NOMO-1 treated with DMSO at 0.1 percent for 48 hours (cell line): Measurements from ENCODE around the gene LSAMP.

Source experiments
- DNase-seq: peaks from one replicate; lab custom pipeline; 2025; ENCODE audit not compliant: unreplicated experiment; lab: John Stamatoyannopoulos, UW

LSAMP gene

GRCh38 chr3:115913069-115913686 is 532.1 kb downstream of the LSAMP start:
- DNase-seq = no peak

GRCh38 chr3:115912372-115912771 is 532.9 kb downstream of the LSAMP start:
- no peak for DNase-seq

- DNase-seq = no peak
Observed at GRCh38 chr3:115905871-115906270, 539.4 kb downstream of the LSAMP start.

GRCh38 chr3:115903843-115904242 is 541.4 kb downstream of the LSAMP start:
- no peak for DNase-seq

GRCh38 chr3:115901008-115901407 is 544.3 kb downstream of the LSAMP start:
- no peak for DNase-seq

GRCh38 chr3:115899535-115899934 is 545.8 kb downstream of the LSAMP start:
- no peak for DNase-seq

- no peak for DNase-seq
Observed at GRCh38 chr3:115898656-115899410, 546.5 kb downstream of the LSAMP start.

GRCh38 chr3:115891006-115891636 is 554.2 kb downstream of the LSAMP start:
- DNase-seq = no peak

- no peak for DNase-seq
Observed at GRCh38 chr3:115890579-115890978, 554.7 kb downstream of the LSAMP start.

- DNase-seq = no peak
Observed at GRCh38 chr3:115885621-115886020, 559.7 kb downstream of the LSAMP start.

- DNase-seq = no peak
Observed at GRCh38 chr3:115877615-115877899, 567.7 kb downstream of the LSAMP start.

- no peak for DNase-seq
Observed at GRCh38 chr3:115876876-115877614, 568.2 kb downstream of the LSAMP start.

GRCh38 chr3:115875460-115875859 is 569.8 kb downstream of the LSAMP start:
- no peak for DNase-seq

GRCh38 chr3:115871735-115872134 is 573.6 kb downstream of the LSAMP start:
- no peak for DNase-seq

- no peak for DNase-seq
Observed at GRCh38 chr3:115864911-115865310, 580.4 kb downstream of the LSAMP start.

- DNase-seq = no peak
Observed at GRCh38 chr3:115862849-115863248, 582.4 kb downstream of the LSAMP start.

GRCh38 chr3:115862099-115862498 is 583.2 kb downstream of the LSAMP start:
- no peak for DNase-seq

GRCh38 chr3:115861166-115861733 is 584.0 kb downstream of the LSAMP start:
- no peak for DNase-seq

- no peak for DNase-seq
Observed at GRCh38 chr3:115860766-115861165, 584.5 kb downstream of the LSAMP start.

- no peak for DNase-seq
Observed at GRCh38 chr3:115859002-115859807, 586.1 kb downstream of the LSAMP start.
